Natural killer cell (primary cell): ENCODE measurements around the gene TRIAP1. TPM values are rescaled to one million over a fixed set of nuclear protein-coding genes. Genes with fewer than 3 reads are reported as not detected.
"Not testable (repeated sequence)": the region's sequence is repeated elsewhere in the genome, so short reads cannot be mapped to it uniquely, and the experiment has no call there.

Source experiments
- ATAC-seq, 3 donors: fragments of 150-1000 bp in 2 of 3; fragments of 200-7000 bp in 1 of 3; cut with Tn5 transposase; 1 replicate in 1 of 3; 2 replicates in 2 of 3; pipeline ENCODE4 v1.10.0; 2021; ENCODE audit warnings: mild to moderate bottlenecking in 2 of 3, moderate library complexity in 2 of 3
- DNase-seq, 2 donors: peaks; one replicate each; pipeline versions ENCODE4 v3.0.0 to v3.0.0-alpha.2; 2013 to 2021; ENCODE audit warnings: mixed read lengths in 1 of 2
- H3K27ac ChIP-seq: one replicate; pipeline ENCODE4 v1.5.1; 2013; ENCODE audit warnings: mild to moderate bottlenecking, low read length
- H3K27me3 ChIP-seq: one replicate; pipeline ENCODE4 v1.6.1; 2013; ENCODE audit warnings: low read length; ENCODE audit not compliant: control insufficient read depth, insufficient read depth
- H3K36me3 ChIP-seq: one replicate; pipeline ENCODE4 v1.6.1; 2013; ENCODE audit warnings: low read length; ENCODE audit not compliant: control insufficient read depth, insufficient read depth
- H3K4me1 ChIP-seq: one replicate; pipeline ENCODE4 v1.6.1; 2013; ENCODE audit warnings: low read length; ENCODE audit not compliant: control insufficient read depth, insufficient read depth
- H3K4me3 ChIP-seq: one replicate; pipeline ENCODE4 v1.5.1; 2013; ENCODE audit warnings: low read length
- H3K9me3 ChIP-seq: one replicate; pipeline ENCODE4 v1.6.1; 2013; ENCODE audit warnings: low read length; ENCODE audit not compliant: control insufficient read depth, insufficient read depth
- H3K27ac Mint-ChIP-seq, 2 donors: one replicate each; pipeline ENCODE4 v1.8.0; 2022; ENCODE audit warnings: mild to moderate bottlenecking in 2 of 2, mixed read lengths in 2 of 2, moderate library complexity in 1 of 2
- H3K27me3 Mint-ChIP-seq, 2 donors: one replicate each; pipeline ENCODE4 v1.8.0; 2022; ENCODE audit warnings: low read depth in 2 of 2, mixed read lengths in 2 of 2
- H3K36me3 Mint-ChIP-seq: one replicate; pipeline ENCODE4 v1.8.0; 2022; ENCODE audit warnings: mixed read lengths
- H3K4me1 Mint-ChIP-seq, 2 donors: one replicate each; pipeline ENCODE4 v1.8.0; 2022; ENCODE audit warnings: mixed read lengths in 2 of 2
- H3K4me3 Mint-ChIP-seq: one replicate; pipeline ENCODE4 v1.8.0; 2022; ENCODE audit warnings: mild to moderate bottlenecking, moderate library complexity, mixed read lengths
- H3K9me3 Mint-ChIP-seq, 2 donors: one replicate each; pipeline ENCODE4 v1.8.0; 2022; ENCODE audit warnings: mixed read lengths in 2 of 2
- WGBS: methylation state at CpG from one replicate; pipeline ENCODE4 v1.1.7; 2013; ENCODE audit warnings: missing lambda C conversion rate; ENCODE audit not compliant: insufficient coverage; 5-methylcytosine and 5-hydroxymethylcytosine counted together
- intact Hi-C: fragments of 100-400 bp; cut with micrococcal nuclease; formaldehyde crosslinking; loops from one replicate; pipeline ENCODE4 v1.14.2; 2022
- total RNA-seq, 4 donors: library from RNA; stranded (reverse); fragments of 120-200 nt in 1 of 4; gene quantifications; one replicate each; pipeline versions ENCODE4 v1.2.3 to v1.2.4, GENCODE V29; 2013 to 2022
- TF ChIP-seq, protein P1 (sequence below): fragments of 200-600 bp; IDR thresholded peaks from one replicate; pipeline ENCODE4 v1.8.0; 2022; ENCODE audit warnings: antibody characterized with exemption

The TRIAP1 gene
- total RNA-seq, 3 donors from 2014 or later (not counting 1 experiment from before 2014, with no cell fraction given), result 21.3 to 25.8 (median 24.2) TPM

- WGBS, result 95% methylated on average over 5 of the region's 5 CpGs
- H3K9me3 ChIP-seq, result no peaks in the 10 kb centered on the region
- Mint-ChIP-seq H3K36me3 (no peaks in the 10 kb centered on the region), H3K4me1 (peaks cover 25 to 35% of the 10 kb centered on the region in 2 donors), H3K9me3 (no peaks in the 10 kb centered on the region), H3K27me3 (no peaks in the 10 kb centered on the region), H3K4me3 (no peak overlapping the region), H3K27ac (peak overlapping the region; percentile 41 to 54)
- intact Hi-C loops, result no loop called here
- no peak overlapping the region for H3K4me3 ChIP-seq
- H3K36me3 ChIP-seq, result peaks cover 2% of the 10 kb centered on the region
- TF ChIP-seq, protein P1, sequence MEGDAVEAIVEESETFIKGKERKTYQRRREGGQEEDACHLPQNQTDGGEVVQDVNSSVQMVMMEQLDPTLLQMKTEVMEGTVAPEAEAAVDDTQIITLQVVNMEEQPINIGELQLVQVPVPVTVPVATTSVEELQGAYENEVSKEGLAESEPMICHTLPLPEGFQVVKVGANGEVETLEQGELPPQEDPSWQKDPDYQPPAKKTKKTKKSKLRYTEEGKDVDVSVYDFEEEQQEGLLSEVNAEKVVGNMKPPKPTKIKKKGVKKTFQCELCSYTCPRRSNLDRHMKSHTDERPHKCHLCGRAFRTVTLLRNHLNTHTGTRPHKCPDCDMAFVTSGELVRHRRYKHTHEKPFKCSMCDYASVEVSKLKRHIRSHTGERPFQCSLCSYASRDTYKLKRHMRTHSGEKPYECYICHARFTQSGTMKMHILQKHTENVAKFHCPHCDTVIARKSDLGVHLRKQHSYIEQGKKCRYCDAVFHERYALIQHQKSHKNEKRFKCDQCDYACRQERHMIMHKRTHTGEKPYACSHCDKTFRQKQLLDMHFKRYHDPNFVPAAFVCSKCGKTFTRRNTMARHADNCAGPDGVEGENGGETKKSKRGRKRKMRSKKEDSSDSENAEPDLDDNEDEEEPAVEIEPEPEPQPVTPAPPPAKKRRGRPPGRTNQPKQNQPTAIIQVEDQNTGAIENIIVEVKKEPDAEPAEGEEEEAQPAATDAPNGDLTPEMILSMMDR, result no peak
- H3K27ac ChIP-seq, result no peak overlapping the region
- no peaks in the 10 kb centered on the region for H3K27me3 ChIP-seq
- no peak for ATAC-seq
- no peak for DNase-seq
- H3K4me1 ChIP-seq, result peaks cover 5% of the 10 kb centered on the region
Measured at GRCh38 chr12:120490325-120490724, 44.1 kb upstream of the TRIAP1 start.

- Mint-ChIP-seq H3K4me3 (no peak overlapping the region), H3K27ac (no peak overlapping the region), H3K9me3 (no peaks in the 10 kb centered on the region), H3K27me3 (no peaks in the 10 kb centered on the region), H3K4me1 (peaks cover 21 to 33% of the 10 kb centered on the region in 2 donors), H3K36me3 (no peaks in the 10 kb centered on the region)
- intact Hi-C loops, result no loop called here
- Histone ChIP-seq H3K4me1 (no peaks in the 10 kb centered on the region), H3K4me3 (no peak overlapping the region), H3K9me3 (no peaks in the 10 kb centered on the region), H3K36me3 (peaks cover 2% of the 10 kb centered on the region), H3K27ac (no peak overlapping the region), H3K27me3 (no peaks in the 10 kb centered on the region)
- 98% methylated on average over 4 of the region's 4 CpGs for WGBS
- no peak for DNase-seq
- no peak for ATAC-seq
- TF ChIP-seq, protein P1, result no peak
Measured at GRCh38 chr12:120489018-120489417, 42.8 kb upstream of the TRIAP1 start.

DNA sequence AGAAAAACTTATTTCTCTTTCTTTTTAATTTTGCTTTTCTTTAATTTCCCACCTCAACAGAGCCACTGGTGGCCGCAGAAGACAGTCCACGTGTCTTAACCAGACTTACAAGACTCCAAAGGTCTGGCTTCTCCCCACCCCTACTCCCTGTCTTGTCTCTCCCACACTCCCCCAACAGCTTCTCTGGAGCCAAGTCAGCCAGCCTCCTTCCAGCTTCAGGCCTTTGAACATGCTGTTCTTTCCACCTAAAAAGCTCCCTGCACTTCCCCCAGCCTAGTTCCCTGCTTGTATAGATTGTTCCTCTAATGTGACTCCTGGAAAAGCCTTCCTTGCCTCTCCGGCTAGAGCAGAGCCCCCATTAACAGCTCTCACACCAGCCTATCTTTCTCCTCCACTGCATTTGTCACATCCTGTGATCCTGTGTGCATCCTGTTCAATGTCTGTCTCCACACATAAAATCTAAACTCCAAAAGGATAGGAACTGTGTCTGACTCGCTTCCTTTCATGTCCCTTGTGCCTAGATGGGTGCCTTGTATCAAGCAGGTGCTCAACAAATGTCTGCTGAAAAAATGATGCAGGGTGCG is 42.0 kb upstream of the TRIAP1 start:
- intact Hi-C loops, result no loop called here
- H3K36me3 Mint-ChIP-seq, result no peaks in the 10 kb centered on the region
- Histone ChIP-seq H3K4me1 (no peaks in the 10 kb centered on the region), H3K27me3 (no peaks in the 10 kb centered on the region), H3K27ac (no peak overlapping the region), H3K9me3 (no peaks in the 10 kb centered on the region), H3K36me3 (peaks cover 2% of the 10 kb centered on the region), H3K4me3 (no peak overlapping the region)
- no peaks in the 10 kb centered on the region for H3K9me3 Mint-ChIP-seq
- H3K27ac Mint-ChIP-seq, result peak overlapping the region; percentile 27 to 46
- ATAC-seq (no peak), DNase-seq (no peak)
- 77% methylated on average over 5 of the region's 5 CpGs for WGBS
- no peak overlapping the region for H3K4me3 Mint-ChIP-seq
- H3K27me3 Mint-ChIP-seq, result no peaks in the 10 kb centered on the region
- H3K4me1 Mint-ChIP-seq, result peaks cover 30 to 41% of the 10 kb centered on the region in 2 donors
- TF ChIP-seq, protein P1, result no peak

- H3K4me3 Mint-ChIP-seq, H3K4me3 ChIP-seq, H3K4me1 ChIP-seq, H3K36me3 ChIP-seq, H3K9me3 Mint-ChIP-seq, H3K9me3 ChIP-seq, intact Hi-C loops, H3K27ac ChIP-seq, H3K27ac Mint-ChIP-seq, H3K27me3 ChIP-seq, H3K36me3 Mint-ChIP-seq, H3K27me3 Mint-ChIP-seq, ATAC-seq, DNase-seq: not testable (repeated sequence)
- WGBS, result 98% methylated on average over 6 of the region's 7 CpGs
- H3K4me1 Mint-ChIP-seq, result peaks cover 36 to 47% of the 10 kb centered on the region in 2 donors
Measured at GRCh38 chr12:120487552-120487951, 41.4 kb upstream of the TRIAP1 start.
